GM10266 (cell line): Measurements from ENCODE around the gene CASP9.
"Not testable (repeated sequence)": the region's sequence is repeated elsewhere in the genome, so short reads cannot be mapped to it uniquely, and the experiment has no call there.

Source experiments
- DNase-seq: peaks from one replicate; pipeline ENCODE4 v3.0.0; 2012; ENCODE audit errors: extremely low spot score
- TF ChIP-seq, protein P1 (sequence below): IDR thresholded peaks from 2 replicates; pipeline ENCODE4 v1.5.1; 2012; ENCODE audit warnings: mild to moderate bottlenecking, low read depth; ENCODE audit not compliant: control insufficient read depth, insufficient read depth; ENCODE audit errors: missing control alignments

The CASP9 gene

DNA sequence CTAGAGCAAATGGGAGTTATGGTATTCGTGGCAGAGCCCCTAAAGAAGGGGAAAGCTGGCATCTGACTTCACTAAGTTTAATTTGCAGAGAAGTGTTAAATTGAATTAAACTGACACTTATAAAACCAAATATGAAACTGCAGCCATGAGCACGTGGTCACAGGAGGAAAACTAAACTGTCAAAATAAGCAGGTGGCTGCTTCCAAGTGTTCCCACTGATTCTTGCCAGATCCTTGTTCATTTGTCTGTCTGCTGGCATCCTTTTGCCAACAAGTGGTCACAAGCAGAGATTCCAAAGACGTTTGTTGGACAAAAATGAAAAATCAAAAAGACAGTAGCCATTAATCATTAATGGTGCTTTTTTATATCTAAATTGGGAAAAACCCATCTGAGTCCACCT is 54.7 kb downstream of the CASP9 start:
- DNase-seq = no peak
- TF ChIP-seq, protein P1, sequence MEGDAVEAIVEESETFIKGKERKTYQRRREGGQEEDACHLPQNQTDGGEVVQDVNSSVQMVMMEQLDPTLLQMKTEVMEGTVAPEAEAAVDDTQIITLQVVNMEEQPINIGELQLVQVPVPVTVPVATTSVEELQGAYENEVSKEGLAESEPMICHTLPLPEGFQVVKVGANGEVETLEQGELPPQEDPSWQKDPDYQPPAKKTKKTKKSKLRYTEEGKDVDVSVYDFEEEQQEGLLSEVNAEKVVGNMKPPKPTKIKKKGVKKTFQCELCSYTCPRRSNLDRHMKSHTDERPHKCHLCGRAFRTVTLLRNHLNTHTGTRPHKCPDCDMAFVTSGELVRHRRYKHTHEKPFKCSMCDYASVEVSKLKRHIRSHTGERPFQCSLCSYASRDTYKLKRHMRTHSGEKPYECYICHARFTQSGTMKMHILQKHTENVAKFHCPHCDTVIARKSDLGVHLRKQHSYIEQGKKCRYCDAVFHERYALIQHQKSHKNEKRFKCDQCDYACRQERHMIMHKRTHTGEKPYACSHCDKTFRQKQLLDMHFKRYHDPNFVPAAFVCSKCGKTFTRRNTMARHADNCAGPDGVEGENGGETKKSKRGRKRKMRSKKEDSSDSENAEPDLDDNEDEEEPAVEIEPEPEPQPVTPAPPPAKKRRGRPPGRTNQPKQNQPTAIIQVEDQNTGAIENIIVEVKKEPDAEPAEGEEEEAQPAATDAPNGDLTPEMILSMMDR = no peak

DNA sequence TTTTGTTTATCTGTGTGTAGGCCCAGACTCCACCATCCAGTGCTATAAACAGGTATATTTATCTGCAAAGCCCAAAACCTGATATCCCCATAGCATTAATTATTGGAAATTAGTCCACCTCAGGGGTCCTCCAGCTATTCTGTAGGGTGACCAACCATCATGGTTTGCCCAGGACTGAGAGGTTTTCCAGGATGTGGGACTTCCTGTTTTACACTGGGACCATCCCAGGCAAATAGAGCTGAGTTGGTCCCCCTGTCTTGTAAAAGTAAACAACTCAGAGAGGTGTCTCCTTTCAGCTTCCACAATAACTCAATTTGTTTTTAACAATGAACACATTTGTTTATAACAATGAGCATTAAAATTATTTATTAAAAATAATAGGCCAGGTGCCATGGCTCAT is 55.9 kb downstream of the CASP9 start:
- DNase-seq = no peak
- TF ChIP-seq, protein P1 = no peak

DNA sequence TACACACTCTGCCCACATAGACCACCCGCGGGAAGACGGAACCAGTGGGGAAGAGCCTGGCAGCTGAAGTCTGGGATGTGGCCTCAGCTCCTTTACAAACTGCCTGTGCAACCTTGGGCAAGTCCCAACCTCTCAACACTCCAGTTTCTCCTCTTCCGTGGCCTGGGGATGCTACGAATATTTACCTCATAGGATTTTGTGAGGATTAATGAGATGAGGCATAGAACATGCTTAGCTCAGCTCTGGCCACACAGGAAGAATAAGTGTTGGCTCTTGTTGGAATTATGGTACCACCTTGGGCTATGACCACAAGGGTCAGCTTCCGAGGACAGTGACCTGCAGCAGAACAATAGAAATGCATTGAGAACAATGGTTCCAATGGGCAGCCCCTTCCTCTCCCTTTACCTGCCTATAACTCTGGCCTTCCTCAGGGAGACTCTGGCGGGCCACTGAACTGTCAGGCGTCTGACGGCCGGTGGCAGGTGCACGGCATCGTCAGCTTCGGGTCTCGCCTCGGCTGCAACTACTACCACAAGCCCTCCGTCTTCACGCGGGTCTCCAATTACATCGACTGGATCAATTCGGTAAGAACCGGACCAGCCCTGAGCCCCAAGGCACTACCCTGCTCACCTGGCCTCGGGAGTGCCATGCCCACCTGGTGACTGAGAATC is 56.9 kb downstream of the CASP9 start:
- not testable (repeated sequence) for DNase-seq

DNA sequence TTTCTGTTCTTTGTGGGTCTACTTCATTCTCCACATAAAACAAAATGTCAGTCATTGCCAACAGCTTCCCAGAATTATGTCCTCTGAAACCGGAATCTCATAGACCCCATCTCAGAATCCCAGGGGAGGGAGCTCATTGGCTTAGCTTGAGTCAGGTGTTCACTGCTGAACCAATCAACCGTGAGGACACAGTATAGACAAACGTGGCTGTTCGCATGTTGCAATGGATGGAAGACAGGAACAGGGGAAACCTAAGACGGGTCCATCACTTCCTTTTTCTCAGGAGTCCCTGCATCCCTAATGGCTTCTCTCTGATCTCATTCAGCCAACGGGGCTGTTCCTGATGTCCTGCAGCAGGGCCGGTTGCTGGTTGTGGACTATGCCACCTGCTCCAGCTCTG is 58.3 kb downstream of the CASP9 start:
- TF ChIP-seq, protein P1 = no peak
- no peak for DNase-seq

DNA sequence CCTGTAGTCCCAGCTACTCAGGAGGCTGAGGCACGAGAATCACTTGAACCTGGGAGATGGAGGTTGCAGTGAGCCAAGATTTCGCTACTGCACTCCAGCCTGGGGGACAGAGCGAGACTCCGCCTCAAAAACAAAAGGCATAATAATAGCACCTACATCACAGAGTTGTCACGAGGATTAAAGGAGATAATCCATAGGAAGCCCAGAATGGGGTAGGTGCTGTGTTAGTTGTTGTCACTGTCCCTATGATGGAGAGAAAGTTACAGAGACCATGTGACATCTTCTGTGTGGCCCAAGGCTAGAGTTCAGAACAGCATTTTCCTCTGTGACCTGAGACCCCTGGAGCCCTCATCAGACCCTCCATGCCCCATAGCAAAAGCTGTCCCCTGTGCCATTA is 60.1 kb downstream of the CASP9 start:
- DNase-seq = not testable (repeated sequence)

DNA sequence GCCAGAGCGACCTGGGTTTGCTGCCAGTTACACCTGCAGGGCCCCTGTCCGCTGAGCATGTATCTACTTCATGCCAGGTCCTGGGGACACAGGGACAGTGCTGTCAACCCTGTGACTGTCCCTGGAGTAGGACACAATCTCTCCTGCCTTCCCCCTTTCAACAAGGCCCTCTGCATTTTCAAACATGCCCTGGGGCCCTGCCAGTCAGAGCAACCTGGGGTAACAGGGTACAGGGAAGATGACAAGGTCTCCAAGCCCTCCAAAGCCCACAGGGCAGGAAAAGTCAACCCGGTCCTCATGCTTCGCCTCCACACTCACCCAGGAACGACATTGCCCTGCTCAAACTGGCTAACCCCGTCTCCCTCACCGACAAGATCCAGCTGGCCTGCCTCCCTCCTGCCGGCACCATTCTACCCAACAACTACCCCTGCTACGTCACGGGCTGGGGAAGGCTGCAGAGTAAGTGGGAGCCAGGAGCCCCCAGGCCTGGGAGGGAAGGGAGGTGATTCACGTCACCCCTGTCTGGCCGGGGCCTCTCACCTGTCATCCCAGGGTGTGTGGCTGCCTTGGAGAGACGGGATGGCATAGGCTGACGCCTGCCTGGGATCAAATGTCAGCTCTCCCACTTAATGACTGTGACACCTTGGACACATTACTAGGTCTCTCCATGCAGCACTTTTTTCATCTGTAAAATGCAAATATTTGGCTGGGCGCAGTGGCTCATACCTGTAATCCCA is 60.8 kb downstream of the CASP9 start:
- DNase-seq = not testable (repeated sequence)

DNA sequence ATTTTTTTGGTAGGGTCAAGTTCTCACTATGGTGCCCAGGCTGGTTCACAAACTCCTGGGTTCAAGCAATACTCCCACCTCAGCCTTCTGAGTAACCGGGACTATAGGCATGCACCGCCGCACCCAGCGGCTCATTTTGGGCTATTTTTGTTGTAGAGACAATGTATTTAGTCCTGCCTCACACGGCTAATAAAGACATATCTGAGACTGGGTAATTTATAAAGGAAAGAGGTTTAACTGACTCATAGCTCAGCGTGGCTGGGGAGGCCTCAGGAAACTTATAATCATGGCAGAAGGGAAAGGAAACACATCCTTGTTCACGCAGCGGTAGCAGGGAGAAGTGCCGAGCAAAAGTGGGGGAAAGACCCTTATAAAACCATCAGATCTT is 63.3 kb downstream of the CASP9 start:
- no peak for DNase-seq
- TF ChIP-seq, protein P1 = no peak

DNA sequence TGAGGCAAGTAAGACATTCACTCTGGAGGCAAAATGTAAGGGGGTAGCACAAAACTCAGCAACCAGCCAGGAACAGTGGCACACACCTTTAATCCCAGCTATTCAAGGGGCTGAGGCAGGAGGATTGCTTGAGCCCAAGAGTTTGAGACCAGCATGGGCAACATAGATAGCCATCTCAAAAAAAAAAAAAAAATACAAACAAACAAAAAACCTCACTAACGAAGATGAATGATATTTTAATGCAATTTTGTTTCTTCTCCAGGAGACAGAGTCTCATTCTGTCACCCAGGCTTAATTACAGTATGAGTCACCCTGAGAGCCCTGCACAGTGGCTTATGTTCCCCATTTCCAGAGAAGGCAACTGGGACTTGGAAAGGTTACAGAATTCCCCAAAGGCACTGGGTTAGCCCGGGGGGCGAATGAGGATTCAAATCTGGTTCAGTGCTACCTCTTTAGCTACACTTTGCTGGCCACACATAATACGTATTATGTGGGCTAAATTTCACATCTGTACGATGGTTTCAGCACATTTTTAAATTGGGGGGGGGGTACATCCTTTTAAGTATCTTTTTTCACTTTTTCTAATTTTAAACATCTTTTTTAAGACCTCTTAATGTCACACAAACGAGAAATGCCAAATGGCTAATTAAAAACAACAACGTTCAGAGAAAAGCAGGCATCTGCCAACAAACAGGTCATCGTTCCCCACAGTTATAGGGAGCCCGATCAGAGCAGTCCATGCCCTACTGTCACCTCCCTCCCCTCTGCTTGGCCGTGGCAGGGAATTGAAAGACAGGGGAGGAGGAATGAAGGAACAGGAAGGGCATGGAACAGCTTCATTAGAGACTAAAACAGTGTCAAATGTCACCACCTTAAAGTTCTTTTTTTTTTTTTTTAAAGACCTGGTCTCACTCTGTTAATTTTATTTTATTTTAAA is 64.0 kb downstream of the CASP9 start:
- no peak for DNase-seq
- TF ChIP-seq, protein P1 = no peak

DNA sequence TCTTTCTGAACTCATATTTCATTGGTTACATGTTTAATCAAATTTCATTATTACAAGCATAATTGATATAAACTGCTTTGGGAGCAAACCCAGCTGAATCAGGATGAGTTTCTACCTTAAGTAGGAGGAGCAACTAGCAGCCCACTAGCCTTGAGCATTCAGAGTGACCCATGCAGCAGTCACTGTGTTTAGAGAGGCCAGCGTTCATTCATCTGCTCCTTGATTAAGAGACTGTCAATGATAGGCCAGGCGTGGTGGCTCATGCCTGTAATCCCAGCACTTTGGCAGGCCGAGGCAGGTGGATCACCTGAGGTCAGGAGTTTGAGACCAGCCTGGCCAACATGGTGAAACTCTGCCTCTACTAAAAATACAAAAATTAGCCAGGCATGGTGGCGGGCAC is 65.6 kb downstream of the CASP9 start:
- DNase-seq = not testable (repeated sequence)
